Adipocyte (in vitro differentiated cells): ENCODE results near the gene GPR18.

ENCODE experiments used
- DNase-seq: peaks from one replicate; pipeline ENCODE4 v3.0.0-alpha.2; 2015; ENCODE audit warnings: low read depth
- H3K27me3 ChIP-seq: replicated peaks from 2 replicates; pipeline ENCODE4 v1.7.0; 2013; ENCODE audit warnings: mild to moderate bottlenecking, low read length, moderate library complexity; ENCODE audit not compliant: control insufficient read depth, insufficient read depth
- H3K36me3 ChIP-seq: 2 replicates; pipeline ENCODE4 v1.7.0; 2013; ENCODE audit warnings: low read length, mild to moderate bottlenecking, moderate library complexity; ENCODE audit not compliant: control insufficient read depth, insufficient read depth, severe bottlenecking
- H3K4me1 ChIP-seq: 2 replicates; pipeline ENCODE4 v1.7.0; 2013; ENCODE audit warnings: mild to moderate bottlenecking, low read length, moderate library complexity; ENCODE audit not compliant: control insufficient read depth, insufficient read depth
- H3K4me3 ChIP-seq: 2 replicates; pipeline ENCODE4 v1.7.0; 2013; ENCODE audit warnings: mild to moderate bottlenecking, low read length, moderate library complexity
- H3K9ac ChIP-seq: 2 replicates; pipeline ENCODE4 v1.7.0; 2013; ENCODE audit warnings: mild to moderate bottlenecking, low read length, moderate library complexity
- H3K9me3 ChIP-seq: 2 replicates; pipeline ENCODE4 v1.7.0; 2013; ENCODE audit warnings: mild to moderate bottlenecking, low read length, moderate library complexity; ENCODE audit not compliant: control insufficient read depth

The GPR18 gene

DNA sequence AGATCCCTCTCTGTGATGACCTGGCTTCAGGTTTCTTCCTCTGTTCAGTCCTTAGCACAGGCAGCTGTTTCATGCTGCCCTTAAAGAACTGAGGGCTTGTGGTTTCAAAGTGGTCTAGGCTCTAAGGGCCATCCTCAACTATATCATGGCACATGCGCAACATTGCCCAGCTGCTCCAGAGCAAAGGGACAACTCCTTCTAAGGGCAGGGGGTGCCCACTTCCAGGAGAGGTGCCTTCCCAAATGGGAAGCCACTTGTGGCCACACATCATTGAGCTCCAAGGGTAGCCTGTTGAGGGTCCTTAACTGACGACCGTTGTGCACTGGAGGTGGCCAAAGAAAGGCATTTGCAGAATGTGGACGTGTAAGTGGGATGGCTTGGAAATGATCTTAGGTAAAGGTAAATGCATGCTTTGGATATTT lies 41.8 kb upstream of the GPR18 start:
- H3K4me3 ChIP-seq = no peak overlapping the region
- peaks cover 5% of the 10 kb centered on the region for H3K36me3 ChIP-seq
- no peak for DNase-seq
- no peaks in the 10 kb centered on the region for H3K9me3 ChIP-seq
- no peaks in the 10 kb centered on the region for H3K4me1 ChIP-seq
- no peak overlapping the region for H3K9ac ChIP-seq
- no peaks in the 10 kb centered on the region for H3K27me3 ChIP-seq

DNA sequence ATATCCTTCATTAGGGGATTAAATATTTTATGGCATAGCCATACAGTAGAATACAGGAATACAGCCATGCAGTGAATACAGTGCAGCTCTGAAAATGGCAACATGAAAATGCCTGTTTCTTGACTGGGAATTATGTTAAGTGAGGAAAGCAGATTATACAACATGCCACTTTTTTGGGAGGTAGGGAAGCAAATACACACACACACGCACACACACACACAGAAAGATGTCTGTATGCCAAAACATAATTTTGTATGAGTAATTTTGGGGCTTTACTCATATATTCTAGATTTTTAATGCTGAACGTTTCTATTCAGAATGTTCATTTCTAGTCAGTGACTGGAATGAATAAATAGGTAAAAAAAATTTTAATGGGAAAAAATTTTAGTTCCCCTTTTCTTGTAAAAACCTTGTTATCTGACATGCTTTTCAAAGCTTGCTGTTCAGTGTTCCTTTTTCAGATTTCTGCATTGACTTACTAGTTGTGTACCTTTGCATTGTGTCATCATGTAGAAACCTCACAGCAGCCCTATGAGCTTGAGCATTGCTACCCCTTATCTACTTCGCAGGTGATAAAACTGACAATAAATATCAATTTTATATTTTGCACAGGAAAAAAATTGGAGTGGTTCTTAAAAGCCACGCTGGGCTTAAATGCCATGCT lies 41.2 kb upstream of the GPR18 start:
- no peak overlapping the region for H3K4me3 ChIP-seq
- DNase-seq = no peak
- H3K4me1 ChIP-seq = no peaks in the 10 kb centered on the region
- H3K27me3 ChIP-seq = no peaks in the 10 kb centered on the region
- peaks cover 5% of the 10 kb centered on the region for H3K36me3 ChIP-seq
- H3K9ac ChIP-seq = no peak overlapping the region
- no peaks in the 10 kb centered on the region for H3K9me3 ChIP-seq

DNA sequence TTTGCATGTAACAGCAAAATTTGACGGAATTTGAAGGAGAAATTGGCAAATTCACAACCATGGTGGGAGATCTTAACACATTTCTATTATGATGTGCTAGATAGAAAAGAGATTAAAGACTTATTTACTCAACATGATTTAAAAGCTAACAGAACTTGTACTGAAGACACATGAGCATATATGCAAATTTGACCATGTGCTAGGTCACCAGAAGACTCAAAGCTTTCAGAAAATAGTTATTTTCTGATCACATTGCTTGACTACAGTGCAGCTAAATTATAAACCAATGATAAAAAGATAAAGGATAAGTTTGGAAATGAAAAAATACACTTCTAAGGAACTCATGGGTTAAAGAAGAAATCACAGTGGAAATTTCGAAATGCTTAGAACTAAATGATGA lies 39.9 kb upstream of the GPR18 start:
- H3K36me3 ChIP-seq = no peaks in the 10 kb centered on the region
- no peak overlapping the region for H3K4me3 ChIP-seq
- H3K9me3 ChIP-seq = no peaks in the 10 kb centered on the region
- H3K9ac ChIP-seq = no peak overlapping the region
- DNase-seq = no peak
- no peaks in the 10 kb centered on the region for H3K4me1 ChIP-seq
- H3K27me3 ChIP-seq = no peaks in the 10 kb centered on the region

DNA sequence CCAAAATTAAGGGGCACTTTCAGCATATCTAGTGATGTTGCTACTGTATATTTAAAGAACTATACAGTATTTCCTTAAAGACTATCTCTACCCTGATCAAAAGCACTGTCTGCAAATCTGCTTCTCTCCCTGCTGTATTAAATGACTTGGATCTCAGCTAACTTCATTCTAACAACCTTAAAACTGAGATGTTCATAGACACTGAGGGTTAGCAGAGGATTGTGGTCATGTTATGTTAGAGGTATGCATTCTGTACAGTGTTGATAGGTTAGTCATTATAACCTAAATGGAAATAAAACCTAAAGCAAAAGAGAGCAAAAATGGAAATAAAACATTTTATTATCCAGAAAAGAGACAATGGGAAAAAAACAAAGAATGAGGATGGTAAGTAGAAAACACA lies 39.2 kb upstream of the GPR18 start:
- DNase-seq = no peak
- Histone ChIP-seq H3K36me3 (no peaks in the 10 kb centered on the region), H3K4me1 (no peaks in the 10 kb centered on the region)

DNA sequence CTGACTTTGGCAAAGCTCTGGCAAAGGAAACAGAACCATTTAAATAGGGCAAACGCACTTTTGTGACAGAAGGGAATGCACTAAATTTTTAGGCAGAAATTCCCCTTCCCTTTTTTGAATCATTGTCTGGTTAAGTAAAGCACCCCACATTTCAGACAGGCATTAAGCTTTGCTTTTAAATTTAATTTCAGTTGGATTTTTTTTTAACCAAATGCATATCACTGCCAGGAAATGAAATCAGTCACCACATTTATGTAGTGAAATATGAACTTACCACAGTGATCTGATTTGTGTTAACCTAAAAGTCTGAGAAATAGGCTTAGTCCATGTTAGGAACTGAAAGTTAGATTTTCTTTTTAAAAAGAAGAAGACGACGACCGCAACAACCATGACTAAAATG lies 38.2 kb upstream of the GPR18 start:
- Histone ChIP-seq H3K27me3 (no peaks in the 10 kb centered on the region), H3K4me3 (no peak overlapping the region), H3K9me3 (no peaks in the 10 kb centered on the region), H3K9ac (no peak overlapping the region), H3K36me3 (no peaks in the 10 kb centered on the region), H3K4me1 (no peaks in the 10 kb centered on the region)
- peak; percentile 43 for DNase-seq

More for the DNA sequence above, 39.2 kb upstream of the GPR18 start:
- no peak overlapping the region for H3K4me3 ChIP-seq
- no peak overlapping the region for H3K9ac ChIP-seq
- no peaks in the 10 kb centered on the region for H3K27me3 ChIP-seq
- no peaks in the 10 kb centered on the region for H3K9me3 ChIP-seq

DNA sequence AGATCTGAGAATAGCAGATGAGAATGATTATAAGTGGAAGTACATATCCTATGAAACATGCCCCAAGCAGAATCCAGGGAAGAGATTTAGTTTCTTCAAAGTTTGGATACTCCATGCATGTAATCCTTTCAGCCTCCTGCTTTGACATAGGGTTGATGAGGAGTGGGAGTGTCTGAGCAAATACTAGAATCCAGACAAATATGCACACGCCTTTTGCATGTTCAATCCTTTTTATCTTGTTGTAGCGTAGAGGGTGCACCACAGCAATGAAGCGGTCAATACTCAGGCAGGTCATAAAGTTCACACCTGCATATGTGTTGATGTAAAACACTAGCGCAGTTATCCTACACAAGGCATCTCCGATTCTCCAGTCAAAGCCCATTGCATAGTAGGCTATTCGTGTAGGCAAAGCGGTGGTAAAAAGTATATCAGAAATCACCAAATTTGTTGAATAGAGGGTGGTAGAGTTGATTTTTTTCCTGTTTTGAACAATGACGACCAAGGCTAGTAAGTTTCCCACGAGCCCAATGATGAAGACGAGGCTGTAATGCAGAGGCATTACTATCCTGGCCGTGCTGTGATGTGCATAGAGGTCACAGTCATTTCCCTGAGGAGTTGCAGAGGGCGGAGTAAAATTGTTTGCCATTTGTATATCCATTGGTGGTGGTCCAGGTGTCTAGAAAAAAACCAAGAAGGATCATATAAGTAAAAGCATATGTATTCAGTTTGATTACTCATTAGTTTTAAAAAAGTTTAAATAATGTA lies 37.5 kb upstream of the GPR18 start:
- Histone ChIP-seq H3K27me3 (no peaks in the 10 kb centered on the region), H3K4me3 (no peak overlapping the region), H3K4me1 (no peaks in the 10 kb centered on the region), H3K9me3 (no peaks in the 10 kb centered on the region), H3K36me3 (no peaks in the 10 kb centered on the region), H3K9ac (no peak overlapping the region)
- no peak for DNase-seq

DNA sequence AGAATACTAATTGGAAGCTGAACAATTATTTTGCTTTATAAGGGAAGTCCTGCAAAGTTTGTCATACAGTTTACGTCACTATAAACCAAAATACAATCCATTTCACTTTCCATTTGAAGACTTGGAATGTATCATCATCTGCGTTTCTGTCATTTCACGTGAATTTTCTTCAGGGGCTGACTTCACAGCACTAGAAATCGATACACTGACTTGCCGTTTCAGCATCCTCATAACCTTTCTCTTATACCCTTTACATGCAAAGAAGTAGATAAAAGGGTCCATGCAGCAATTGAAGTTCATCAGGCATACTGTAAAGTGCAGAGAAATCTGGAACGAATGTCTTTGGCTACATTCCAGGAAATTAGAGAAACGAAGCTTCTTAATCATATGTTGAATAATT lies 36.8 kb upstream of the GPR18 start:
- H3K27me3 ChIP-seq = no peaks in the 10 kb centered on the region
- no peak overlapping the region for H3K4me3 ChIP-seq
- no peaks in the 10 kb centered on the region for H3K9me3 ChIP-seq
- H3K9ac ChIP-seq = no peak overlapping the region
- H3K36me3 ChIP-seq = peaks cover 2% of the 10 kb centered on the region
- H3K4me1 ChIP-seq = no peaks in the 10 kb centered on the region
- DNase-seq = no peak

DNA sequence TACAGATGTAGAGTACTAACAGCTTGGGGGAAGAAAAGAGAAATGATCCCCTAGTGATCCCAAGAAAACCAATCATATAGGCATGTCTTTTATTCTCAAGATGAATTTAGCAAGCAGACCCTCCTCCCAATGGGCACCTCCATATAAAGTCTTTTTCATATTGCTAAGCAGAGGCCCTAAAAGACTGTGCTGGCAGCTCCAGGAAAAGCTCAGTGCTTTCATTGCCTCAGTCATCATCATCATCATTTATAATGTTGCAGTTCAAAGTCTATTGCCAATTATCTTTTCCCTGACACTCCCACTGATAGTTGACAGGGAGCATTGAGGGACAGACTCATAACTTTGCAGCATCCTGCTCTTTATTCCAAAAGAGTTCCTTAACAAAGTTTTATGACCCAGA lies 36.0 kb upstream of the GPR18 start:
- no peak for DNase-seq
- H3K27me3 ChIP-seq = no peaks in the 10 kb centered on the region
- H3K4me1 ChIP-seq = no peaks in the 10 kb centered on the region
- H3K36me3 ChIP-seq = peaks cover 6% of the 10 kb centered on the region
- no peak overlapping the region for H3K9ac ChIP-seq
- H3K4me3 ChIP-seq = no peak overlapping the region
- H3K9me3 ChIP-seq = no peaks in the 10 kb centered on the region

DNA sequence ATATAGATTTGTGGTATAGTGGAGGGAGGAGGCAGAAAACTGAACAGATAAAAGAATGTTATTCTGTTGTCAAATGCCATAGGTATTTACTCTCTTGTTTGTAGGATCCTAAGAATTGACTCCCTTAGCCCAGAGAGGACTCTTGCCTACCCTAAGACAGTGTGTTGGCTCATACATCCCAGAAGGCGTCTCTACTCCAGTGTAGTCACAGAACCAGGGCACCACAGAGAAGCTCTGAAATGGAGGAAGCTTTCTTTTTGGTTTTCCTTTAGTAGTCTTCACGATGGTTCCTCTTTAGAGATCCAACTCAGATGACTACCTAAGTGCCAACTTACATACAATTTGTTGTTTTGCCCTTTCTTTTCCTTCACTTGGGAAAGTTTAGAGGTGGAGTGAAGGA lies 35.0 kb upstream of the GPR18 start:
- DNase-seq = no peak
- Histone ChIP-seq H3K36me3 (peaks cover 6% of the 10 kb centered on the region), H3K4me3 (no peak overlapping the region), H3K9ac (no peak overlapping the region), H3K27me3 (no peaks in the 10 kb centered on the region), H3K4me1 (peaks cover 3% of the 10 kb centered on the region), H3K9me3 (no peaks in the 10 kb centered on the region)

DNA sequence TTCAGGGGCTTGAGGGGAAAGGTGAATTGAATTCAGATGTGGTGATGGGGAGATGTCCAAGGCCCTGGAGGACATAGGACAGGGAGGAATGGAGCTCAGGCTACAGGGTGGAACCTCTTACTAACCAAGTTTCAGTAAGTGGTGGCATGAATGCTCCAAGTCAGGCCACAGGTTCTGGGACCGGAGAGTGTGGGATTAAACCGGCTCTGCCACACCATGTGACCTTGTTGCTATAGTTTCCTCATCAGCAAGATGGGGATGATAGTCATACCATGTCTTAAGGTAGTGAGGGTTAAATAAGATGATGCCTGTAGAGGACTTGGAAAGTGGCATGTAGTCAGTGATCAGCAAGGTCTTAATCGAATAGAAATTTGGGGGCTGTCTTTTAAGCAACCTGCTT lies 32.7 kb upstream of the GPR18 start:
- DNase-seq = no peak
- Histone ChIP-seq H3K4me1 (peaks cover 13% of the 10 kb centered on the region), H3K36me3 (peaks cover 6% of the 10 kb centered on the region), H3K27me3 (no peaks in the 10 kb centered on the region), H3K9me3 (no peaks in the 10 kb centered on the region), H3K4me3 (no peak overlapping the region), H3K9ac (no peak overlapping the region)

DNA sequence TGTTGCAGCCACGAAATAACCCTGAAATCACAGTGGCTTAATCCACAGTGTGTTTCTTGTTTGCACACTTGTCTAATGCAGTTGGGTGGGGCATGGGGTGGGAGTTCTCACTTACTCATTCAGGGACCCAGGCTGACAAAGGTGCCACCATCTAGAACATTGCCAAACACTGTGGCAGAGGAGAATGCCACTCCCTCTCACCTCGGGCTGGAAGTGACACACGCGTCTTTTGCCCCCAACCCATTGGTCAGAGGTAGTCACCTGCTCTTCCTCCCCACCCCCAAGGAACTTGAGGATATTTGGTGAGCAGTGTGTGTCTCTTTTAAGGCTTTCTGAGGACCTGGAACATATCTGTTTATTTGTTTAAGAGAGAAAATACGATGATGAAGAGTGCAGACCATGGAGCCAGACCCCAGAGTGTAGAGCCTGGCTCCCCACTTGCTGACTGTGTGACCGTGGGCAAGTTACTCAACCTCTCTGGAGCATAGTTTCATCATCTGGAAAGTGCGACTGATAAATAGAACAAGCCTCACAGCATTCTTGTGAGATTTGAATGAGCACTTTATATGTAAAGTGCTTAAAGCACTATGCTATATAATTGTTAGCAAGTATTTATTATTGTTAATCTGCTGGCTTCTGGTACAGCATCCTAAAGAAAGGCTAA lies 31.6 kb upstream of the GPR18 start:
- Histone ChIP-seq H3K36me3 (peaks cover 6% of the 10 kb centered on the region), H3K4me1 (peaks cover 24% of the 10 kb centered on the region), H3K4me3 (no peak overlapping the region)

More for the DNA sequence above, 31.6 kb upstream of the GPR18 start:
- Histone ChIP-seq H3K9ac (no peak overlapping the region), H3K27me3 (no peaks in the 10 kb centered on the region), H3K9me3 (no peaks in the 10 kb centered on the region)
- no peak for DNase-seq
